GM19023 (cell line): ENCODE measurements around the gene UBALD2.
"Not testable (repeated sequence)": the region's sequence is repeated elsewhere in the genome, so short reads cannot be mapped to it uniquely, and the experiment has no call there.

Source experiments
- ATAC-seq: cut with Tn5 transposase; IDR thresholded peaks from one replicate; pipeline ENCODE4 v1.9.1; 2021; ENCODE audit warnings: mild to moderate bottlenecking, moderate library complexity; ENCODE audit not compliant: unreplicated experiment

UBALD2 gene

GRCh38 chr17:76243826-76244679 lies 21.1 kb upstream of the UBALD2 start:
- ATAC-seq = no peak

- not testable (repeated sequence) for ATAC-seq
These were observed 20.4 kb upstream of the UBALD2 start for GRCh38 chr17:76244721-76245120.

GRCh38 chr17:76246080-76247066 lies 18.8 kb upstream of the UBALD2 start:
- ATAC-seq = peak; percentile 97

GRCh38 chr17:76247304-76247703 lies 17.8 kb upstream of the UBALD2 start:
- no peak for ATAC-seq

GRCh38 chr17:76248013-76248782 lies 16.9 kb upstream of the UBALD2 start:
- ATAC-seq = no peak

- ATAC-seq = no peak
These were observed 15.0 kb upstream of the UBALD2 start for GRCh38 chr17:76250141-76250540.

- ATAC-seq = no peak
These were observed 13.6 kb upstream of the UBALD2 start for GRCh38 chr17:76251478-76252039.

- no peak for ATAC-seq
These were observed 12.9 kb upstream of the UBALD2 start for GRCh38 chr17:76252040-76252954.

GRCh38 chr17:76252967-76253766 lies 12.0 kb upstream of the UBALD2 start:
- not testable (repeated sequence) for ATAC-seq

GRCh38 chr17:76253841-76254240 lies 11.3 kb upstream of the UBALD2 start:
- no peak for ATAC-seq

- ATAC-seq = no peak
These were observed 10.9 kb upstream of the UBALD2 start for GRCh38 chr17:76254275-76254674.

- ATAC-seq = no peak
These were observed 9.2 kb upstream of the UBALD2 start for GRCh38 chr17:76255801-76256429.

GRCh38 chr17:76256430-76257050 lies 8.6 kb upstream of the UBALD2 start:
- ATAC-seq = not testable (repeated sequence)

GRCh38 chr17:76260220-76260619 lies 4.9 kb upstream of the UBALD2 start:
- ATAC-seq = no peak

- ATAC-seq = no peak
These were observed 4.5 kb upstream of the UBALD2 start for GRCh38 chr17:76260669-76261068.

- no peak for ATAC-seq
These were observed 3.5 kb upstream of the UBALD2 start for GRCh38 chr17:76261421-76262215.
